Endothelial cell of umbilical vein (primary cell): ENCODE data around the gene SCLY.

Experiments used
- EZH2 ChIP-seq: IDR thresholded peaks from 2 replicates; pipeline ENCODE4 v1.6.1; 2012; ENCODE audit warnings: borderline replicate concordance, low read depth, mild to moderate bottlenecking, moderate library complexity, low read length, inconsistent platforms; ENCODE audit not compliant: severe bottlenecking
- FOS ChIP-seq: IDR thresholded peaks from 2 replicates; pipeline ENCODE4 v1.6.1; 2011; ENCODE audit warnings: mild to moderate bottlenecking, low read length, moderate library complexity, borderline replicate concordance; ENCODE audit not compliant: insufficient read depth
- GATA2 ChIP-seq: IDR thresholded peaks from 2 replicates; pipeline ENCODE4 v1.7.0; 2011; ENCODE audit warnings: low read depth, mild to moderate bottlenecking, moderate library complexity, mixed read lengths, low read length; ENCODE audit not compliant: insufficient read length, insufficient read depth
- MAX ChIP-seq: IDR thresholded peaks from 2 replicates; pipeline ENCODE4 v1.6.1; 2011; ENCODE audit not compliant: insufficient read depth, insufficient read length
- MYC ChIP-seq: IDR thresholded peaks from one replicate; pipeline ENCODE4 v1.6.1; 2011; ENCODE audit warnings: mild to moderate bottlenecking, low read depth, low read length
- POLR2A ChIP-seq: IDR thresholded peaks from 2 replicates; pipeline ENCODE4 v1.6.1; 2012; ENCODE audit warnings: low read depth, mild to moderate bottlenecking, control low read depth, low read length
- TF ChIP-seq, protein P1 (sequence below), 2 donors: IDR thresholded peaks; 1 replicate in 1 of 2; 2 replicates in 1 of 2; pipeline ENCODE4 v1.5.1; 2011; ENCODE audit warnings: low read length in 2 of 2, mild to moderate bottlenecking in 2 of 2, moderate library complexity in 2 of 2, control low read depth in 1 of 2, inconsistent platforms in 1 of 2, low read depth in 1 of 2; ENCODE audit not compliant: insufficient read depth in 1 of 2; ENCODE audit errors: extremely low read depth in 1 of 2

GRCh38 chr2:238114851-238115660 lies 54.3 kb downstream of the SCLY start:
- TF ChIP-seq MAX (no peak), POLR2A (no peak), EZH2 (no peak), MYC (no peak), GATA2 (no peak), FOS (no peak)
- TF ChIP-seq, protein P1, sequence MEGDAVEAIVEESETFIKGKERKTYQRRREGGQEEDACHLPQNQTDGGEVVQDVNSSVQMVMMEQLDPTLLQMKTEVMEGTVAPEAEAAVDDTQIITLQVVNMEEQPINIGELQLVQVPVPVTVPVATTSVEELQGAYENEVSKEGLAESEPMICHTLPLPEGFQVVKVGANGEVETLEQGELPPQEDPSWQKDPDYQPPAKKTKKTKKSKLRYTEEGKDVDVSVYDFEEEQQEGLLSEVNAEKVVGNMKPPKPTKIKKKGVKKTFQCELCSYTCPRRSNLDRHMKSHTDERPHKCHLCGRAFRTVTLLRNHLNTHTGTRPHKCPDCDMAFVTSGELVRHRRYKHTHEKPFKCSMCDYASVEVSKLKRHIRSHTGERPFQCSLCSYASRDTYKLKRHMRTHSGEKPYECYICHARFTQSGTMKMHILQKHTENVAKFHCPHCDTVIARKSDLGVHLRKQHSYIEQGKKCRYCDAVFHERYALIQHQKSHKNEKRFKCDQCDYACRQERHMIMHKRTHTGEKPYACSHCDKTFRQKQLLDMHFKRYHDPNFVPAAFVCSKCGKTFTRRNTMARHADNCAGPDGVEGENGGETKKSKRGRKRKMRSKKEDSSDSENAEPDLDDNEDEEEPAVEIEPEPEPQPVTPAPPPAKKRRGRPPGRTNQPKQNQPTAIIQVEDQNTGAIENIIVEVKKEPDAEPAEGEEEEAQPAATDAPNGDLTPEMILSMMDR (IDR thresholded peaks at IDR 0.05; ENCODE audit: extremely low read depth in 1 of 2, insufficient read depth in 1 of 2, low read depth in 1 of 2, low read length in 2 of 2), result no peak
